ENCODE measurements around the gene CDC45. TPM values are rescaled to one million over a fixed set of nuclear protein-coding genes. Genes with fewer than 3 reads are reported as not detected.

CDC45 gene
- total RNA-seq, 1 experiment from 2014 or later: 44.6 TPM

GRCh38 chr22:19536564-19536963, 56.8 kb downstream of the CDC45 start:
- no TSS peak for BruUV-seq (replicated peaks)
- no peaks in the 10 kb centered on the region for H3K4me1 ChIP-seq
- TF ChIP-seq CTCF (IDR thresholded peaks at IDR 0.05; ENCODE audit: insufficient read depth in 1 of 2, low read depth in 1 of 2, low read length in 1 of 2, severe bottlenecking in 1 of 2, unreplicated experiment in 1 of 2): no peak
- Mint-ChIP-seq H3K27me3 (ENCODE audit: insufficient read depth, unreplicated experiment) (peaks cover 15% of the 10 kb centered on the region), H3K9me3 (ENCODE audit: unreplicated experiment) (no peaks in the 10 kb centered on the region), H3K4me3 (ENCODE audit: unreplicated experiment) (no peak overlapping the region), H3K36me3 (ENCODE audit: insufficient read depth, unreplicated experiment) (no peaks in the 10 kb centered on the region), H3K4me1 (ENCODE audit: low read depth, unreplicated experiment) (no peaks in the 10 kb centered on the region), H3K27ac (ENCODE audit: unreplicated experiment) (no peak overlapping the region)
- H3K9me3 ChIP-seq: no peaks in the 10 kb centered on the region
- intact Hi-C loops (cut with micrococcal nuclease; ENCODE audit: unreplicated experiment): no loop called here
- no peak for DNase-seq
- CTCF ChIA-PET: no interaction called here
- no peaks in the 10 kb centered on the region for H3K27me3 ChIP-seq (replicated peaks; ENCODE audit: control insufficient read depth, insufficient read depth, low read length)
- H3K36me3 ChIP-seq (ENCODE audit: control insufficient read depth, insufficient read depth, low read length): no peaks in the 10 kb centered on the region
- POLR2A ChIA-PET: interaction anchor here (0.6 kb wide), 1 partner anchor 67 kb away, joined by 3 read pairs; no protein-coding TSS in a partner anchor
- H3K4me3 ChIP-seq (ENCODE audit: low read depth, low read length): no peak overlapping the region

- intact Hi-C loops (cut with micrococcal nuclease; ENCODE audit: unreplicated experiment): no loop called here
- Mint-ChIP-seq H3K27me3 (ENCODE audit: insufficient read depth, unreplicated experiment) (peaks cover 10% of the 10 kb centered on the region), H3K4me3 (ENCODE audit: unreplicated experiment) (no peak overlapping the region), H3K9me3 (ENCODE audit: unreplicated experiment) (no peaks in the 10 kb centered on the region), H3K4me1 (ENCODE audit: low read depth, unreplicated experiment) (no peaks in the 10 kb centered on the region), H3K36me3 (ENCODE audit: insufficient read depth, unreplicated experiment) (no peaks in the 10 kb centered on the region), H3K27ac (ENCODE audit: unreplicated experiment) (no peak overlapping the region)
- POLR2A ChIA-PET: no interaction called here
- TF ChIP-seq CTCF (IDR thresholded peaks at IDR 0.05; ENCODE audit: insufficient read depth in 1 of 2, low read depth in 1 of 2, low read length in 1 of 2, severe bottlenecking in 1 of 2, unreplicated experiment in 1 of 2): no peak
- CTCF ChIA-PET: no interaction called here
- Histone ChIP-seq H3K27me3 (replicated peaks; ENCODE audit: control insufficient read depth, insufficient read depth, low read length) (no peaks in the 10 kb centered on the region), H3K4me1 (no peaks in the 10 kb centered on the region), H3K9me3 (no peaks in the 10 kb centered on the region), H3K4me3 (ENCODE audit: low read depth, low read length) (no peak overlapping the region), H3K36me3 (ENCODE audit: control insufficient read depth, insufficient read depth, low read length) (no peaks in the 10 kb centered on the region)
- BruUV-seq (replicated peaks): no TSS peak
- no peak for DNase-seq
These were observed 58.3 kb downstream of the CDC45 start for GRCh38 chr22:19537941-19538488.

GRCh38 chr22:19540394-19540793, 60.7 kb downstream of the CDC45 start:
- DNase-seq: no peak
- TF ChIP-seq CTCF (IDR thresholded peaks at IDR 0.05; ENCODE audit: insufficient read depth in 1 of 2, low read depth in 1 of 2, low read length in 1 of 2, severe bottlenecking in 1 of 2, unreplicated experiment in 1 of 2): no peak
- intact Hi-C loops (cut with micrococcal nuclease; ENCODE audit: unreplicated experiment): no loop called here
- H3K27me3 ChIP-seq (replicated peaks; ENCODE audit: control insufficient read depth, insufficient read depth, low read length): no peaks in the 10 kb centered on the region
- POLR2A ChIA-PET: no interaction called here
- Mint-ChIP-seq H3K9me3 (ENCODE audit: unreplicated experiment) (no peaks in the 10 kb centered on the region), H3K4me1 (ENCODE audit: low read depth, unreplicated experiment) (no peaks in the 10 kb centered on the region), H3K27ac (ENCODE audit: unreplicated experiment) (no peak overlapping the region), H3K4me3 (ENCODE audit: unreplicated experiment) (no peak overlapping the region), H3K36me3 (ENCODE audit: insufficient read depth, unreplicated experiment) (no peaks in the 10 kb centered on the region), H3K27me3 (ENCODE audit: insufficient read depth, unreplicated experiment) (peaks cover 14% of the 10 kb centered on the region)
- no TSS peak for BruUV-seq (replicated peaks)
- H3K36me3 ChIP-seq (ENCODE audit: control insufficient read depth, insufficient read depth, low read length): no peaks in the 10 kb centered on the region
- no peaks in the 10 kb centered on the region for H3K4me1 ChIP-seq
- H3K4me3 ChIP-seq (ENCODE audit: low read depth, low read length): no peak overlapping the region
- H3K9me3 ChIP-seq: no peaks in the 10 kb centered on the region
- CTCF ChIA-PET: no interaction called here
